Ectodermal cell (in vitro differentiated cells): ENCODE measurements around the gene NOXO1.
A peak's percentile ranks its signal among the peaks of the same experiment; 100 is the strongest.
"Not testable (repeated sequence)": the region's sequence is repeated elsewhere in the genome, so short reads cannot be mapped to it uniquely, and the experiment has no call there.

Source experiments
- H3K27ac ChIP-seq: 2 replicates; pipeline ENCODE4 v1.7.0; 2013; ENCODE audit warnings: mild to moderate bottlenecking, low read depth, low read length; ENCODE audit not compliant: insufficient read depth, poor library complexity, severe bottlenecking
- H3K27me3 ChIP-seq: 2 replicates; pipeline ENCODE4 v1.7.0; 2013; ENCODE audit warnings: mild to moderate bottlenecking, low read length; ENCODE audit not compliant: insufficient read depth, control insufficient read depth, poor library complexity, severe bottlenecking
- H3K36me3 ChIP-seq: one replicate; pipeline ENCODE4 v1.7.0; 2013; ENCODE audit warnings: low read length; ENCODE audit not compliant: control insufficient read depth, insufficient read depth
- H3K4me1 ChIP-seq: one replicate; pipeline ENCODE4 v1.7.0; 2013; ENCODE audit warnings: low read length; ENCODE audit not compliant: control insufficient read depth, insufficient read depth
- H3K4me3 ChIP-seq: 2 replicates; pipeline ENCODE4 v1.7.0; 2013; ENCODE audit warnings: low read depth, low read length, control low read depth; ENCODE audit not compliant: insufficient read depth
- H3K9me3 ChIP-seq: 2 replicates; pipeline ENCODE4 v1.7.0; 2013; ENCODE audit warnings: mild to moderate bottlenecking, low read length, moderate library complexity; ENCODE audit not compliant: control insufficient read depth
- WGBS, 2 experiments: methylation state at CpG; one replicate each; pipeline ENCODE4 v1.1.7; 2013; ENCODE audit warnings: missing lambda C conversion rate in 2 of 2; 5-methylcytosine and 5-hydroxymethylcytosine counted together

NOXO1 gene

DNA sequence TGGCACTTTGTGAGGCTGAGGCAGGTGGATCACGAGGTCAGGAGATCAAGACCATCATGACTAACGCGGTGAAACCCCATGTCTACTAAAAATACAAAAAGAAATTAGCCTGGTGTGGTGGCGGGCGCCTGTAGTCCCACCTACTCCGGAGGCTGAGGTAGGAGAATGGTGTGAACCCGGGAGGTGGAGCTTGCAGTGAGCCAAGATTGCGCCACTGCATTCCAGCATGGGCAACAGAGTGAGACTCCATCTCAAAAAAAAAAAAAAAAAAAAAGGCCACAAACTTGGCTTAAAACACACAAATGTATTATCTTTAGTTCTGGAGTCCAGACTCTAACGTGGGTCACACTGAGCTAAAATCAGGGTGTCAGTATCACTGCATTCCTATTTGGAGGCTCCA is 30.5 kb upstream of the NOXO1 start:
- not testable (repeated sequence) for H3K9me3 ChIP-seq, H3K36me3 ChIP-seq, H3K4me3 ChIP-seq, H3K27ac ChIP-seq, H3K27me3 ChIP-seq
- WGBS, 2 experiments = 88 to 92% methylated on average over 9 of the region's 9 CpGs
- H3K4me1 ChIP-seq = peaks cover 18% of the 10 kb centered on the region

DNA sequence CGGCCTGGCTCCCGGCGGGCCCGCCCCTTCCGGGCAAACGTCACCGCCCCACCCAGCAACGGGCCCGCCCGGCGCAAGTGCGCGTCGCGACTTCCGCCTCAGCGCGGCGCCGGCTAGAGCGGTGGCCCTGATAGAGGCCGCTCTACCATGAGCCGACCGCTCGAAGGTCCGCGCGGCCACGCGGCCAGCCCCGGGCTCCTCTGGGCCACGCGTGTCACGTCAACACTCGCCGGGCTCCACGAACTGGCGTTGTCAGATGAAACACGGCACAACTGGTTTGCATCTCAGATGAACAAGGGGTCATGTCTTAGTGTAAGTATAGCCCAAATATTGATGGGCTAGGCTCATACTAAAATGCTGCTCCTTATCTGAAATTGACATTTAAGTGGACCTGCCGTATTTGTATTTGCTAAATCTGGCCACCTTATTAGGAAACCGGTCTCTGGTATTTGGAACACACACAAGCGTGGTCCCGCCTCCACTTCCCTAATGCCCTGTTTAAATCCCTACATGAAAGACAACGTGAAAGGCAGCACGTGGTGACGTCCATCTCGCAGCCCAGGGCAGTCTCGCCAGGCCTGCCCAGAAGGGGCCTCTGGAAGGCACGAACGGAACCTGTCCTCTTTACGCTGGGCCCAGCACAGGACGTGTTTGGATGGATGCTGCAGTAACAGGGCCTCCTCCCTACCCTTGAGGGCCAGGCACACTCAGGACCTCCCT is 28.7 kb upstream of the NOXO1 start, which contains the start of gene ZNF598:
Gene ZNF598, minus strand, starts transcription at position 31 of the 720 bp plus-strand sequence.
- no peaks in the 10 kb centered on the region for H3K27me3 ChIP-seq
- 4% methylated on average over 52 of the region's 52 CpGs for WGBS, 2 experiments
- peaks cover 25% of the 10 kb centered on the region for H3K4me1 ChIP-seq
- peak within 1 kb of the TSS; percentile 95 for H3K4me3 ChIP-seq
- no peaks in the 10 kb centered on the region for H3K36me3 ChIP-seq
- H3K27ac ChIP-seq = peak within 1 kb of the TSS; percentile 42
- no peaks in the 10 kb centered on the region for H3K9me3 ChIP-seq

DNA sequence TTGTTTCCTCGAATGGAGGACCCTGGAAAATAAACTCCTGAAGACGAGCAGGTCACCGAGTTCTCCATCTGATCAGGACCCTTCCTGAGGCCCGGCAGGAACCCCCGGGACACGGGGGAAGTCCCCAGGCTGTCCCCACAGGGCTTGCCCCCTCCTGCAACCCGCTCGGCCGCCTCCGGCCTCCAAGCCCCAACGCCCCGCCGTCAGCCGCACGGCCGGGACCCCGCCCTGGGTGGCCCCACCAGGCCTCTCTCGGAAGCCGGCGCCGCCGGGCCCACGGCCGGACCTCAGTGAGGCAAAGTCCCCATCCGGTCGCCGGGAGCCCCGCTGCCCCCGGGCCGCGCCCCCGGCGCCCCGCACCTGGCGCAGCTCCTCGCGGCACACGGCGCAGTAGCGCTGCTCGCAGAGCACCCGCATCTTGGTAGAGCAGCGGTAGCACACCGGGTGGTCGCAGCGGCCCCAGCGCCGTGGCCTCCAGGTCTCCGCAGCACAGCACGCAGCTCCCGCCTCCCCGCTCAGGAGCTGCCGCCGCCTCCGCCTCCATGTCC is 28.0 kb upstream of the NOXO1 start:
- no peaks in the 10 kb centered on the region for H3K9me3 ChIP-seq
- no peaks in the 10 kb centered on the region for H3K27me3 ChIP-seq
- peak overlapping the region; percentile 42 for H3K27ac ChIP-seq
- peak overlapping the region; percentile 95 for H3K4me3 ChIP-seq
- no peaks in the 10 kb centered on the region for H3K36me3 ChIP-seq
- 0 to 1% methylated on average over 55 of the region's 55 CpGs for WGBS, 2 experiments
- H3K4me1 ChIP-seq = peaks cover 32% of the 10 kb centered on the region

DNA sequence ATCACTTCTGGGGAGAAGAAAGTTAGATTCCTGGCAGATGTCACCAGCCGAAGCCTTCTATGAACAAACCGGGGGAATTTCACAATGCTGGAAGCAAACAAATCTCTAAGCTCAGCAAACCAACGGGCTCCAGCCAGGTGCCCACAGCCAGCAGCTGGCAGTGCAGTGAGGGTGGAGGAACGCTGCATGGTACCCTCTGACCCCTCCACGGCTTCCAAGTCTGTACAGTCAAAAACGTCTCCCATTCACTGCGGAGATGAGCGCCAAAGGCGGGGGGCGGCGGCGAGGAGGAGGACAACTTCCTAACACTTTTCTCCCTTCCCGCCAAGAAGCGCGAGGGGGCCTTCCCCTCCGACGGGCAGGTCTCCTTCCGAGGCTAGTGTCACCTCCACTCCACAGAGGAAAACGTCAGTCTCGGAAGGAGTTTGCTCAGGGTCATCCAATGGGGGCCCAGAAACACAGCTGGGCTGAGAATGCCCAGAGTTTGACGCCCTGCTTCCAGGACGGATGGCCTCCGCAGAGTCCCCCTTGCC is 27.4 kb upstream of the NOXO1 start:
- peaks cover 34% of the 10 kb centered on the region for H3K4me1 ChIP-seq
- H3K9me3 ChIP-seq = no peaks in the 10 kb centered on the region
- peak overlapping the region; percentile 95 for H3K4me3 ChIP-seq
- no peaks in the 10 kb centered on the region for H3K27me3 ChIP-seq
- no peak overlapping the region for H3K27ac ChIP-seq
- H3K36me3 ChIP-seq = no peaks in the 10 kb centered on the region
- WGBS, 2 experiments = 15 to 17% methylated on average over 23 of the region's 23 CpGs

DNA sequence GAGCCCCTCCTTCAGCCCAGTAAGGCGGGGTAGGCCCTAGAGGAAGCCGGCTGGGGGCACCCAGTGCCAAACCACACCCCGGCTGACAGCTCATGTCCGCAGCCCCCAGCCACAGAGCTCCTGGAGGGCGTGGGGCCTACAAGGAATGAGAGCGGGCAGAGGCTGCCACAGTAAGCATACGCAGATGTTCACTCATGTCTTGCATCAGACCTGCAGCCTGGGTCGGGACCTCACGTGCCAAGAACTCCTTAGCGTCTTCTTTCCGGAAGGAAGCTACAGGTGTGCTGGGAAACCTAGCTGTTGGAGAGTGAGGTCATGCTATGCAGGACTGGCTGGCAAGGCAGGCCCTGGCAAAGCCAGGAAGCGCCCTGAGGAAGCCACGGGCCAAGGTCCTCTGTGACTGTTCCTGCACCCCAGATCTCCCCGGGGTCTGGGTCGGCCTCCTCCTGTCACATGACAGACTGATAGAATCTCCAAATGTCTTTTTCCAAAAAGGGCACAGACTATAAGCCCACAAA is 26.8 kb upstream of the NOXO1 start:
- H3K9me3 ChIP-seq = no peaks in the 10 kb centered on the region
- peak overlapping the region; percentile 95 for H3K4me3 ChIP-seq
- H3K27me3 ChIP-seq = no peaks in the 10 kb centered on the region
- WGBS, 2 experiments = 91 to 94% methylated on average over 15 of the region's 15 CpGs
- no peak overlapping the region for H3K27ac ChIP-seq
- peaks cover 34% of the 10 kb centered on the region for H3K4me1 ChIP-seq
- H3K36me3 ChIP-seq = no peaks in the 10 kb centered on the region

DNA sequence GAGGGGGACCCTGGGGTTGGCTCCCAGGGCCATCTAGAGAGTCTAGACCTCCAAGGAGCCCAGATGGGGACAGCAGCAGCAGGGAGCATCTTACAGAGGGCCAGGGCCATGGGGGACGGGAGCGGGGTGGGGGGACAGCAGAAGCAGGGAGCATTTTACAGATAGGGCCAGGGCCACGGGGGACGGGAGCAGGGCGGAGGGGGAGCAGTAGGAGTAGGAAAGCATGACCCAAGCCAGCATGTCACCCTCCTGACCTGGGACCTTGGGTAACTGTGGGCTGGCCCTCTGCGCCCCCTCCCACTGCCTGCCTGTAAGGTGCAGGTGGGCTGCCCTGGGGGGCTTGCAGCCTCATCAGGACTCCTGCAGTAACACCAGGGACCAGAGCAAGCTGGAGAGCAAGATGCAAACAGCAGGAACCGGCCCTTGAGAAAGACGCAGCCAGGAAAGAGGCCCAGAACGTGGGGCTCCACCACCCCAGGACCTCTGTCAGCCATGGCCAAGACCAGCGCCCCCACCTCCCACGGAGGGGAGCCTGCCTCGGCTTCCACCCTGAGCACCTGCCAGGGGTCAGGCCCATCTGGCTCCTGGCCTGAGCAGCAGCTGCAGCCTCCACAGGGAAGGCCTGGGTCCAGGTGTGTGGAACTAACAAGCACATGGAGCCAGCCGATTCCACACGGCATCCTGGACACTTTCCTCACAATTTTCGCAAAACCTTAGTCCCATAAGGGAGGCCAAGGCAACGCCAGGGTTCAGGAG is 26.0 kb upstream of the NOXO1 start:
- Histone ChIP-seq H3K4me3 (no peak overlapping the region), H3K27me3 (no peaks in the 10 kb centered on the region), H3K9me3 (no peaks in the 10 kb centered on the region), H3K36me3 (peaks cover 5% of the 10 kb centered on the region), H3K4me1 (peaks cover 34% of the 10 kb centered on the region), H3K27ac (no peak overlapping the region)
- WGBS, 2 experiments = 94 to 95% methylated on average over 16 of the region's 16 CpGs

DNA sequence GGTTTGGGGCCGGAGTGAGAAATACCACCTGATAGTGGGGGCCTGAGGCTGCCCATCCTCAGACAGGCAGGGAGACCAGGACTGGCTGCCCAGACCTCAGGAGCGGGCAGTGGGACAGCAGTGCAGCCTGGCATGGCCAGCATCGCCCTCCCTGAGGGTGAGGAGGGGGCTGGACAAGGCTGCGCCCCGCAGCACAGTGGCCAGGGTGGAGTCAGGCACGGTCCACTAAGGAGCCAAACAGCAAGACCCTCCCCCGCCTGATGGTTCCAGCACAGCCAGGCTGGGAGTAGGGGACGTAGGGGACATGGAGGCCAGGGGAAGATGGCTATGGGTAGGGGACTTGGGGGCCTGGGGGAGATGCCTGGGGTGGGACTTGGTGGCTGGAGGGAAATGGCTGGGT is 25.0 kb upstream of the NOXO1 start:
- Histone ChIP-seq H3K36me3 (peaks cover 14% of the 10 kb centered on the region), H3K9me3 (no peaks in the 10 kb centered on the region), H3K4me1 (peaks cover 34% of the 10 kb centered on the region), H3K4me3 (no peak overlapping the region), H3K27me3 (no peaks in the 10 kb centered on the region), H3K27ac (no peak overlapping the region)
- WGBS, 2 experiments = 93 to 94% methylated on average over 8 of the region's 8 CpGs

DNA sequence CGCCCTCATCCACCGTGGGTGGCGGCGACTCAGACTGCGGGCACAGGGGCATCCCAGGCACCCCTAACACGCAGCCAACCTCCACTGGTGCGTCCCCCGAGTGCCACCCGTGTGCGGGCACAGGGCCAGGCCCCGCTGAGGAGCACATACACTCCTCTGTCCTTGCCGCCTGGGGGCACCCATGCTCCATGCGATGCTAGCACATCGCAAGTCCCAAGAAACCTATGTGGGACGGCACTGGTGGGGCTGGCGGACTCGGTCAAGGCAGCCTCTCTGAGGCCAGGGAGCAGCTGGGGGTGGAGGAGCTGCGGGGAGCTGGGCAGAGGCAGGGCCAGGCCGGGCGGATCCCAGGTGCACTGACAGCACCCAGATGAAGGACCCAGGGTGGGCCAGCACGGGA is 24.4 kb upstream of the NOXO1 start:
- Histone ChIP-seq H3K27ac (no peak overlapping the region), H3K36me3 (peaks cover 21% of the 10 kb centered on the region), H3K9me3 (no peaks in the 10 kb centered on the region), H3K4me3 (no peak overlapping the region), H3K27me3 (no peaks in the 10 kb centered on the region), H3K4me1 (peaks cover 34% of the 10 kb centered on the region)
- WGBS, 2 experiments = 91 to 93% methylated on average over 21 of the region's 21 CpGs

DNA sequence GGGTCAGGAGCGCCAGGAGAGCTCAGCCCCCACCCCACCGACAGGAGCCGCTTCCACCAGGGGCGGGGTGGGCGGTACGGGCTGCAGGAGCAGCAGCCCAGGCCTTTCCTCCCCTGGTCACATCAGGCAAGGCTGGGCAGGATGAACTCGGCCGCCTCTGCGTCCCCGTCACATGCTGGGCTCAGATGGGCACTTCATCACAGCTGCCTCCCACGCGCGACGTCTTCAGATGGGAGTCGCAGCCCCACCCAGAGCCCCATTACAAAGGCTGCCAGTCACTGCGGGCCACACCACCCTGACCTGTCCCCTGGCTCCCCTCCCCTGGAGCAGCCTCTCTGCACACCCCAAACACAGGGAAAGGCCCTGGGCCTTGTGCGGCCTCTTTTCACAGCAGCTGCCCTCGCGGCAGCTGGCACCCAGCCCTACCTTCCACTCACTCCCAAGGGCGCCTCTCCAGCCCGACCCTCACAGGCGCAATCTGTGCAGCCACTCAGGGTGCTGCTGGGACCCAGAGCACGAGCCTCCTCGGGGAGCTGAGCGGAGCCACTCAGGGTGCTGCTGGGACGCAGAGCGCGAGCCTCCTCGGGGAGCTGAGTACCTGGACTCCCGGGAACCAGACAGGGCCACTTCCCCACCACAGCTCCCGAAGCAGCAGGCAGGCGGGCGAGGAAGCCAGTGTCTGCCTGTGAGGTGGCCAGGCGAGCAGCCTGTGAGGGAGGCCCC is 23.7 kb upstream of the NOXO1 start:
- Histone ChIP-seq H3K27ac (peak overlapping the region; percentile 84), H3K9me3 (no peaks in the 10 kb centered on the region), H3K36me3 (peaks cover 28% of the 10 kb centered on the region), H3K4me3 (no peak overlapping the region), H3K27me3 (no peaks in the 10 kb centered on the region), H3K4me1 (peaks cover 31% of the 10 kb centered on the region)
- 91 to 92% methylated on average over 34 of the region's 34 CpGs for WGBS, 2 experiments
